ENCODE data around the gene PSMC4.
A peak's percentile ranks its signal among the peaks of the same experiment; 100 is the strongest.

Gene PSMC4

GRCh38 chr19:39987167-39987566 lies 16.2 kb downstream of the PSMC4 start:
- no peak for DNase-seq (ENCODE audit: low read depth in 2 of 2, low spot score in 1 of 2)

- no peak for DNase-seq (ENCODE audit: low read depth in 2 of 2, low spot score in 1 of 2)
Measured at GRCh38 chr19:39987596-39987995, 16.6 kb downstream of the PSMC4 start.

GRCh38 chr19:39993605-39994004 lies 22.6 kb downstream of the PSMC4 start:
- no peak for DNase-seq (ENCODE audit: low read depth in 2 of 2, low spot score in 1 of 2)

- no peak for DNase-seq (ENCODE audit: low read depth in 2 of 2, low spot score in 1 of 2)
Measured at GRCh38 chr19:39994361-39994760, 23.4 kb downstream of the PSMC4 start.

- DNase-seq (ENCODE audit: low read depth in 2 of 2, low spot score in 1 of 2), result no peak
Measured at GRCh38 chr19:39995794-39996193, 24.8 kb downstream of the PSMC4 start.

GRCh38 chr19:39996218-39996810 lies 25.3 kb downstream of the PSMC4 start:
- DNase-seq (ENCODE audit: low read depth in 2 of 2, low spot score in 1 of 2), result no peak

GRCh38 chr19:39996811-39997637 lies 26.1 kb downstream of the PSMC4 start, which contains the start of gene ZNF546:
Gene ZNF546 (plus strand): TSS chr19:39997060. CDS start chr19:39998327, 1,267 bp downstream.
- DNase-seq (ENCODE audit: low read depth in 2 of 2, low spot score in 1 of 2), result peak; percentile 78 to 82

- no peak for DNase-seq (ENCODE audit: low read depth in 2 of 2, low spot score in 1 of 2)
Measured at GRCh38 chr19:39997638-39998216, 26.8 kb downstream of the PSMC4 start.

GRCh38 chr19:39998501-39998900 lies 27.5 kb downstream of the PSMC4 start:
- DNase-seq (ENCODE audit: low read depth in 2 of 2, low spot score in 1 of 2), result no peak

GRCh38 chr19:40005691-40006272 lies 34.8 kb downstream of the PSMC4 start:
- DNase-seq (ENCODE audit: low read depth in 2 of 2, low spot score in 1 of 2), result no peak

GRCh38 chr19:40006273-40006691 lies 35.3 kb downstream of the PSMC4 start:
- DNase-seq (ENCODE audit: low read depth in 2 of 2, low spot score in 1 of 2), result no peak

- no peak for DNase-seq (ENCODE audit: low read depth in 2 of 2, low spot score in 1 of 2)
Measured at GRCh38 chr19:40009674-40010073, 38.7 kb downstream of the PSMC4 start.

- DNase-seq (ENCODE audit: low read depth in 2 of 2, low spot score in 1 of 2), result no peak
Measured at GRCh38 chr19:40013991-40014390, 43.0 kb downstream of the PSMC4 start.

- no peak for DNase-seq (ENCODE audit: low read depth in 2 of 2, low spot score in 1 of 2)
Measured at GRCh38 chr19:40023969-40024368, 53.0 kb downstream of the PSMC4 start.

- no peak for DNase-seq (ENCODE audit: low read depth in 2 of 2, low spot score in 1 of 2)
Measured at GRCh38 chr19:40025938-40026596, 55.1 kb downstream of the PSMC4 start.

- DNase-seq (ENCODE audit: low read depth in 2 of 2, low spot score in 1 of 2), result no peak
Measured at GRCh38 chr19:40026597-40026970, 55.6 kb downstream of the PSMC4 start.
